HUES64 (cell line): Measurements from ENCODE around the gene CAPN11.

Experiments
- H3K27ac ChIP-seq: 2 replicates; pipeline ENCODE4 v1.7.0; 2013; ENCODE audit warnings: low read depth, low read length, inconsistent platforms
- H3K27me3 ChIP-seq: 2 replicates; pipeline ENCODE4 v1.6.1; 2013; ENCODE audit warnings: mild to moderate bottlenecking, low read length; ENCODE audit not compliant: insufficient read depth
- H3K36me3 ChIP-seq: 2 replicates; pipeline ENCODE4 v1.6.1; 2013; ENCODE audit warnings: mild to moderate bottlenecking, low read length; ENCODE audit not compliant: insufficient read depth
- H3K4me1 ChIP-seq: 2 replicates; pipeline ENCODE4 v1.6.1; 2013; ENCODE audit warnings: mild to moderate bottlenecking, low read length, moderate library complexity; ENCODE audit not compliant: insufficient read depth
- H3K4me3 ChIP-seq: 2 replicates; pipeline ENCODE4 v1.5.1; 2013; ENCODE audit warnings: mild to moderate bottlenecking, low read length, moderate library complexity
- H3K9ac ChIP-seq: 2 replicates; pipeline ENCODE4 v1.6.1; 2013; ENCODE audit warnings: mild to moderate bottlenecking, low read depth, low read length
- H3K9me3 ChIP-seq: 2 replicates; pipeline ENCODE4 v1.6.1; 2013; ENCODE audit warnings: low read depth, low read length; ENCODE audit not compliant: insufficient read depth
- WGBS: fragments of 150-250, 120-280 bp; methylation state at CpG from one replicate; pipeline ENCODE4 v1.1.7; 2013; ENCODE audit warnings: missing lambda C conversion rate; 5-methylcytosine and 5-hydroxymethylcytosine counted together

Gene CAPN11

DNA sequence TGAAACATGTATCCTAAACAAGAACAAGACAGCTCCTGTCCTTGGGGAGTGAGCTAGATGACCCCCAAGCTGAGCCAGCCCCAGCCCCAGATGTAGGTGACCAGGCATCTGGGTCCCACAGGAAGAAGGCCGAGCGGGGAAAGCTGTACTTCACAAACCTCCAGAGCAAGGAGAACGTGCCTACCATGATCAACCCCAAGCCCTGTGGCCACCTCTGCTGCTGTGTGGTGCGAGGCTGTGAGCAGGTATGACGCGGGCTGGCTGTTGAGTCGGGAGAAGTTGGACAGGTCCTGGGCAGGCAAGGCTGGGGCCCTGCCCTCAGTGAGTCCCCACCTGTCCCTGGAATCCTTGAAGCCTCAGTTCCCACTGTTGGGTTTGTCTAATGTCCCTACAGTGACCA is 11.4 kb upstream of the CAPN11 start:
- 97% methylated on average over 7 of the region's 7 CpGs for WGBS
- H3K36me3 ChIP-seq: peaks cover 59% of the 10 kb centered on the region
- H3K4me1 ChIP-seq: no peaks in the 10 kb centered on the region
- H3K9me3 ChIP-seq: no peaks in the 10 kb centered on the region
- H3K9ac ChIP-seq: no peak overlapping the region
- H3K27me3 ChIP-seq: no peaks in the 10 kb centered on the region
- H3K27ac ChIP-seq: no peak overlapping the region
- no peak overlapping the region for H3K4me3 ChIP-seq

- peaks cover 54% of the 10 kb centered on the region for H3K36me3 ChIP-seq
- no peak overlapping the region for H3K27ac ChIP-seq
- no peaks in the 10 kb centered on the region for H3K4me1 ChIP-seq
- 92% methylated on average over 9 of the region's 9 CpGs for WGBS
- no peak overlapping the region for H3K9ac ChIP-seq
- H3K9me3 ChIP-seq: no peaks in the 10 kb centered on the region
- no peak overlapping the region for H3K4me3 ChIP-seq
- H3K27me3 ChIP-seq: no peaks in the 10 kb centered on the region
These were observed 10.3 kb upstream of the CAPN11 start for GRCh38 chr6:44148306-44148705.

GRCh38 chr6:44149369-44150012 is 9.1 kb upstream of the CAPN11 start:
- no peaks in the 10 kb centered on the region for H3K9me3 ChIP-seq
- no peak overlapping the region for H3K4me3 ChIP-seq
- no peaks in the 10 kb centered on the region for H3K4me1 ChIP-seq
- H3K36me3 ChIP-seq: peaks cover 48% of the 10 kb centered on the region
- no peak overlapping the region for H3K27ac ChIP-seq
- H3K9ac ChIP-seq: no peak overlapping the region
- 90% methylated on average over 7 of the region's 7 CpGs for WGBS
- H3K27me3 ChIP-seq: no peaks in the 10 kb centered on the region

DNA sequence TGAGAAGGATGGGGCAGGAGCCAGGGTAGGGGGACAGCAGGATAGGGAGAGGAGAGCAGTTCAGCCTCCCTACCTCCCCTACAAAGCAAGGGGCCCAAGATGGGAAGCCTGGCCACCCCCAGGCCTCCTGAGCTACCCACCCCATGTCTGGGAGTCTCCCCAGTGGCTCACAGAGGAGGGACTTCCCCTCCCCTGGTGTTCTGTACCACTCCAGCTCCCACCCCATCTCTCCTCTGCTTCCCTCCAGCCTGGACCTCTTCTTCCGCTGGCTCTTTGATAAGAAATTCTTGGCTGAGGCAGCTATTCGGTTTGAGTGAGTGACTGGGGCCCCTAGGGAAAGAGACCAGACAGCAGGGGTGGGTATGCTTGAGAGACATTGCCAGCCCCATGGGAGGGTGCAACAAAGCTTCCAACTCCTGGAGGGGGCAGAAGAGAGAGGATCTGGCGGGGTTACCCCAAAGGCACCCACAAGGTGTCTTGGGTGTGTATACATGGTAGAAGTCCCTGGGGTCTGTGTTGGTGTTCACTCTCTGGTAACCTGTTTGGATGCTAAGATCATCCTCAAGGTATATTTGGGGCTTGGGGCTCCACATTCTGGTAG is 8.2 kb upstream of the CAPN11 start:
- H3K9me3 ChIP-seq: no peaks in the 10 kb centered on the region
- WGBS: 90% methylated on average over 3 of the region's 3 CpGs
- H3K36me3 ChIP-seq: peaks cover 47% of the 10 kb centered on the region
- no peak overlapping the region for H3K9ac ChIP-seq
- no peak overlapping the region for H3K4me3 ChIP-seq
- no peak overlapping the region for H3K27ac ChIP-seq
- no peaks in the 10 kb centered on the region for H3K4me1 ChIP-seq
- no peaks in the 10 kb centered on the region for H3K27me3 ChIP-seq

- H3K27me3 ChIP-seq: no peaks in the 10 kb centered on the region
- WGBS: 29% methylated on average over 31 of the region's 31 CpGs
- H3K36me3 ChIP-seq: peaks cover 39% of the 10 kb centered on the region
- no peaks in the 10 kb centered on the region for H3K9me3 ChIP-seq
- H3K27ac ChIP-seq: no peak overlapping the region
- no peak overlapping the region for H3K9ac ChIP-seq
- peaks cover 4% of the 10 kb centered on the region; the same call in 1 of the 2 replicates for H3K4me1 ChIP-seq
- no peak overlapping the region for H3K4me3 ChIP-seq
These were observed 7.1 kb upstream of the CAPN11 start for GRCh38 chr6:44151348-44152108.

DNA sequence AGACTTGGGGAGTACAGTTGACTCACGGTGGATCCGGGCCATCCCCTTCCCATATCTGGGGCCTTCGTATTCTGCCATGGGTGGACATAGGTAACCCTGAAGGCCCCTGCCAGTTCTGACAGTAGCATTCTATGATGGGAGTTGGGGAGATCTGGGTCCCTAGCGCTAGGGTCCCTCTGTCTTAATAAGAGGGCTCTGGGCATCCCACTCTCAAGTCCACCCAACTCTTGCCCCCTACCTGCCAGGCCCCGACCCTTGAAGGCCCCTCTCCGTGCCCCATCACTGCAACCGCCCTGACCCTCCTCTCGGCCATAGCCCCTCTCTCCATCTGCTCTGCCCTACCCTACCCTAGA is 6.5 kb upstream of the CAPN11 start:
- no peaks in the 10 kb centered on the region for H3K27me3 ChIP-seq
- H3K27ac ChIP-seq: no peak overlapping the region
- no peak overlapping the region for H3K4me3 ChIP-seq
- 58% methylated on average over 8 of the region's 8 CpGs for WGBS
- no peaks in the 10 kb centered on the region for H3K9me3 ChIP-seq
- peaks cover 33% of the 10 kb centered on the region for H3K36me3 ChIP-seq
- H3K9ac ChIP-seq: no peak overlapping the region
- peaks cover 6% of the 10 kb centered on the region; the same call in 1 of the 2 replicates for H3K4me1 ChIP-seq

DNA sequence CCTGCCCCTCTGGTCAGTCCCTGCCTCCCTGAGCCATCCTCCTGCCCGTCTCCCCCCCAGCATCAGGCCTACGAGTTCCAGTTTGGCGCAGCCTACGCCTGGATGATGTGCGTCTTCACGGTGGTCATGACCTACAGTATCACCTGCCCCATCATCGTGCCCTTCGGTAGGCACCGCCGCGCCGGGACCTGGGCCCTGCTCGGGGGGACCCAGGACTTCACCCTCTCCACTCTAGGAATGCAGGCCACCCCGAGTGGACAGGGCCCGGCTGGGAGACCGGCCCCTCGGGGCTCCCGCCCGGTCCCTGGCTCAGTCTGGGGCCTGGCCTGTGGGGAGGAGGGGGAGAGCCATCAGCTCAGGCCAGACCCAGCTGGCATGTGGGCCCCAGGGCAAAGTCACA is 6.1 kb upstream of the CAPN11 start:
- peaks cover 6% of the 10 kb centered on the region; the same call in 1 of the 2 replicates for H3K4me1 ChIP-seq
- H3K9ac ChIP-seq: no peak overlapping the region
- no peaks in the 10 kb centered on the region for H3K9me3 ChIP-seq
- H3K36me3 ChIP-seq: peaks cover 29% of the 10 kb centered on the region
- H3K4me3 ChIP-seq: no peak overlapping the region
- WGBS: 94% methylated on average over 19 of the region's 19 CpGs
- H3K27ac ChIP-seq: no peak overlapping the region
- no peaks in the 10 kb centered on the region for H3K27me3 ChIP-seq

- H3K4me3 ChIP-seq: no peak overlapping the region
- no peaks in the 10 kb centered on the region for H3K27me3 ChIP-seq
- peaks cover 15% of the 10 kb centered on the region for H3K36me3 ChIP-seq
- H3K9ac ChIP-seq: no peak overlapping the region
- H3K9me3 ChIP-seq: no peaks in the 10 kb centered on the region
- H3K27ac ChIP-seq: no peak overlapping the region
- H3K4me1 ChIP-seq: peaks cover 6% of the 10 kb centered on the region; the same call in 1 of the 2 replicates
- WGBS: 93% methylated on average over 12 of the region's 12 CpGs
These were observed 4.6 kb upstream of the CAPN11 start for GRCh38 chr6:44154067-44154466.

DNA sequence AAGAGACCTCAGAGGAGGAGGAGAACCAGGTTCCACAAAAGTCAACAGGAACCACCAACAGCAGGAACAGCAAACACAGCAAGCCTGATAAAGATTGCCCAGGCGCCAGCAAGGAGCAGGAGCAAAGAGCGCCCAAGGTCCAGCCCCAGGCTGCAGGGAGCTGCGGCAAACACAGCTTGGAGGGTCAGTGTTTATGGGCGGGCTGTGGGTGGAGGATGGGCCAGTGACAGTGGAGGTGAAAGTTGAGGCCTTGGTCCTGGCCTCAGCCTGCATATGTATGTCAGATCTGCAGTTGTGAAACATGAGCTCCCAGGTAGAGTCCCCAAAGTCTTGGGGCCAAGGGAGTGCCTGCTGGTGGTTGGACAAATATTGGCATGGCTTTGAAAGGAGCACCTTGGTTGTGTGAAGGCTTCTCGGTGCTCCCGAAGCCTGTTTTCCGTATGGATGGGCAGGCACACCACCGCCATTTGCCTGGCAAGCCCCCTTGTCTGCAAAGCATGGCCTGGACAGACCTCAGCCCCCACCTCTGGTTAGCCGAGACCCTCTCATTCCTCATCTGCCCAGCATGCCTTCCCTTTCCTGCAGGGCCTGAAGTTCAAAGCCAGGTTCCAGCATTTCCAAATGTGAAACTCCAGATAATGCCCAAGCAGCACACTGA is 2.0 kb upstream of the CAPN11 start:
- H3K9me3 ChIP-seq: no peaks in the 10 kb centered on the region
- H3K27ac ChIP-seq: peak overlapping the region; percentile 6; the same call in 1 of the 2 replicates
- no peak overlapping the region for H3K9ac ChIP-seq

GRCh38 chr6:44157152-44157521 is 1.5 kb upstream of the CAPN11 start:
- WGBS: 84% methylated on average over 11 of the region's 11 CpGs
- peaks cover 6% of the 10 kb centered on the region; the same call in 1 of the 2 replicates for H3K4me1 ChIP-seq
- no peak overlapping the region for H3K4me3 ChIP-seq
- H3K9ac ChIP-seq: no peak overlapping the region
- no peak overlapping the region; the same call in 1 of the 2 replicates for H3K27ac ChIP-seq
- no peaks in the 10 kb centered on the region for H3K9me3 ChIP-seq
- H3K27me3 ChIP-seq: no peaks in the 10 kb centered on the region
- no peaks in the 10 kb centered on the region for H3K36me3 ChIP-seq

More for the DNA sequence above, 2.0 kb upstream of the CAPN11 start:
- peaks cover 6% of the 10 kb centered on the region; the same call in 1 of the 2 replicates for H3K4me1 ChIP-seq
- WGBS: 79% methylated on average over 9 of the region's 9 CpGs
- no peaks in the 10 kb centered on the region for H3K27me3 ChIP-seq
- no peaks in the 10 kb centered on the region for H3K36me3 ChIP-seq
- no peak overlapping the region for H3K4me3 ChIP-seq

- no peak overlapping the region for H3K4me3 ChIP-seq
- no peak overlapping the region for H3K9ac ChIP-seq
- H3K4me1 ChIP-seq: peaks cover 14% of the 10 kb centered on the region
- no peak overlapping the region for H3K27ac ChIP-seq
- H3K9me3 ChIP-seq: no peaks in the 10 kb centered on the region
- WGBS: 72% methylated on average over 8 of the region's 8 CpGs
- H3K36me3 ChIP-seq: no peaks in the 10 kb centered on the region
- H3K27me3 ChIP-seq: no peaks in the 10 kb centered on the region
These were observed 3.3 kb downstream of the CAPN11 start for GRCh38 chr6:44161997-44162338.
